ES-I3 (cell line): Measurements from ENCODE around the gene STAC2.

Experiments used
- H3K36me3 ChIP-seq: 2 replicates; pipeline ENCODE4 v1.6.1; 2013; ENCODE audit warnings: mild to moderate bottlenecking, low read length, control low read depth, moderate library complexity; ENCODE audit not compliant: insufficient read depth
- H3K4me1 ChIP-seq: 2 replicates; pipeline ENCODE4 v1.6.1; 2013; ENCODE audit warnings: mild to moderate bottlenecking, control low read depth, low read length; ENCODE audit not compliant: insufficient read depth
- H3K9ac ChIP-seq: 2 replicates; pipeline ENCODE4 v1.6.1; 2013; ENCODE audit warnings: low read depth, mild to moderate bottlenecking, low read length, moderate library complexity
- H3K9me3 ChIP-seq: 2 replicates; pipeline ENCODE4 v1.6.1; 2013; ENCODE audit warnings: mild to moderate bottlenecking, low read length, moderate library complexity; ENCODE audit not compliant: control insufficient read depth, insufficient read depth

Gene STAC2

GRCh38 chr17:39224778-39225307 lies 902 bp downstream of the STAC2 start:
- peak overlapping the region; percentile 60; the same call in 1 of the 2 replicates for H3K9ac ChIP-seq
- H3K36me3 ChIP-seq = no peaks in the 10 kb centered on the region
- peaks cover 22% of the 10 kb centered on the region for H3K4me1 ChIP-seq
- no peaks in the 10 kb centered on the region for H3K9me3 ChIP-seq

- H3K9me3 ChIP-seq = no peaks in the 10 kb centered on the region
- H3K4me1 ChIP-seq = peaks cover 15% of the 10 kb centered on the region
- H3K36me3 ChIP-seq = no peaks in the 10 kb centered on the region
- H3K9ac ChIP-seq = peak overlapping the region; percentile 60; the same call in 1 of the 2 replicates
Observed at GRCh38 chr17:39223907-39224777, 1.6 kb downstream of the STAC2 start.

- no peaks in the 10 kb centered on the region for H3K36me3 ChIP-seq
- H3K4me1 ChIP-seq = peaks cover 12% of the 10 kb centered on the region
- no peaks in the 10 kb centered on the region for H3K9me3 ChIP-seq
- no peak overlapping the region for H3K9ac ChIP-seq
Observed at GRCh38 chr17:39222866-39223834, 2.6 kb downstream of the STAC2 start.

GRCh38 chr17:39222151-39222550 lies 3.6 kb downstream of the STAC2 start:
- H3K36me3 ChIP-seq = no peaks in the 10 kb centered on the region
- peaks cover 12% of the 10 kb centered on the region for H3K4me1 ChIP-seq
- no peaks in the 10 kb centered on the region for H3K9me3 ChIP-seq
- no peak overlapping the region for H3K9ac ChIP-seq

GRCh38 chr17:39221572-39221971 lies 4.2 kb downstream of the STAC2 start:
- H3K36me3 ChIP-seq = no peaks in the 10 kb centered on the region
- H3K9ac ChIP-seq = no peak overlapping the region
- H3K9me3 ChIP-seq = no peaks in the 10 kb centered on the region

GRCh38 chr17:39219647-39220154 lies 6.0 kb downstream of the STAC2 start:
- Histone ChIP-seq H3K4me1 (peaks cover 9% of the 10 kb centered on the region), H3K9me3 (no peaks in the 10 kb centered on the region), H3K9ac (no peak overlapping the region), H3K36me3 (no peaks in the 10 kb centered on the region)

More at GRCh38 chr17:39221572-39221971, 4.2 kb downstream of the STAC2 start:
- peaks cover 12% of the 10 kb centered on the region for H3K4me1 ChIP-seq

- Histone ChIP-seq H3K9ac (no peak overlapping the region), H3K36me3 (no peaks in the 10 kb centered on the region), H3K9me3 (no peaks in the 10 kb centered on the region), H3K4me1 (peaks cover 10% of the 10 kb centered on the region)
Observed at GRCh38 chr17:39218906-39219305, 6.8 kb downstream of the STAC2 start.

- Histone ChIP-seq H3K9ac (no peak overlapping the region), H3K4me1 (peaks cover 4% of the 10 kb centered on the region; the same call in 1 of the 2 replicates), H3K9me3 (no peaks in the 10 kb centered on the region), H3K36me3 (no peaks in the 10 kb centered on the region)
Observed at GRCh38 chr17:39217734-39218369, 7.9 kb downstream of the STAC2 start.

GRCh38 chr17:39213852-39214251 lies 11.9 kb downstream of the STAC2 start:
- Histone ChIP-seq H3K9ac (no peak overlapping the region), H3K36me3 (no peaks in the 10 kb centered on the region), H3K9me3 (no peaks in the 10 kb centered on the region), H3K4me1 (peaks cover 19% of the 10 kb centered on the region)

GRCh38 chr17:39212841-39213480 lies 12.8 kb downstream of the STAC2 start:
- Histone ChIP-seq H3K36me3 (no peaks in the 10 kb centered on the region), H3K4me1 (peaks cover 23% of the 10 kb centered on the region), H3K9ac (no peak overlapping the region), H3K9me3 (no peaks in the 10 kb centered on the region)

GRCh38 chr17:39212195-39212810 lies 13.4 kb downstream of the STAC2 start:
- H3K36me3 ChIP-seq = no peaks in the 10 kb centered on the region
- H3K9me3 ChIP-seq = no peaks in the 10 kb centered on the region
- no peak overlapping the region for H3K9ac ChIP-seq
- H3K4me1 ChIP-seq = peaks cover 23% of the 10 kb centered on the region

- Histone ChIP-seq H3K9me3 (no peaks in the 10 kb centered on the region), H3K9ac (peak overlapping the region; percentile 37), H3K4me1 (peaks cover 23% of the 10 kb centered on the region), H3K36me3 (no peaks in the 10 kb centered on the region)
Observed at GRCh38 chr17:39210093-39210434, 15.7 kb downstream of the STAC2 start.
